ENCODE data around the gene HSPH1. TPM values are rescaled to one million over a fixed set of nuclear protein-coding genes. Genes with fewer than 3 reads are reported as not detected.
"Not testable (repeated sequence)": the region's sequence is repeated elsewhere in the genome, so short reads cannot be mapped to it uniquely, and the experiment has no call there.

The HSPH1 gene
- total RNA-seq, 1 donor from 2014 or later, result 52.4 TPM

DNA sequence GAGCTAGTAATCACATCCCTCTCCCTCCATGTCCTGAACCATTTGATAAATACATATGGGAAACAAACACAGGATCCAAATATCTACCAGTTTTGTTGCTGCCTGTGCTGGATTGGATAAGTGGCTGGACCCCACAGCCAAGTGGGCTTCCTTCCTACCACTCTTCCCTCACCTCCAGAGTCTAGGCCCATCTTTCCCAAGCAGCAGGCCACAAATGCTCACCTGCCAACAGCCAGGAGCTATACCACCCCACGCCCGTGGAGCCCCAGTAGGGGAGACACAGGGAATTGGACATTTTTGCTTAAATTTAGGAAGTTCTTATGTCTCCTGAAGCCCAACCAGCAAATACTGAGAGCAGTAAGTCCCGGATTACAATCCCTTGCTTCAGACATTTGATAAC, 55.8 kb downstream of the HSPH1 start:
- DNase-seq (ENCODE audit: low spot score) (no peak), ATAC-seq (no peak)
- intact Hi-C loops (cut with DNase I), result no loop called here

DNA sequence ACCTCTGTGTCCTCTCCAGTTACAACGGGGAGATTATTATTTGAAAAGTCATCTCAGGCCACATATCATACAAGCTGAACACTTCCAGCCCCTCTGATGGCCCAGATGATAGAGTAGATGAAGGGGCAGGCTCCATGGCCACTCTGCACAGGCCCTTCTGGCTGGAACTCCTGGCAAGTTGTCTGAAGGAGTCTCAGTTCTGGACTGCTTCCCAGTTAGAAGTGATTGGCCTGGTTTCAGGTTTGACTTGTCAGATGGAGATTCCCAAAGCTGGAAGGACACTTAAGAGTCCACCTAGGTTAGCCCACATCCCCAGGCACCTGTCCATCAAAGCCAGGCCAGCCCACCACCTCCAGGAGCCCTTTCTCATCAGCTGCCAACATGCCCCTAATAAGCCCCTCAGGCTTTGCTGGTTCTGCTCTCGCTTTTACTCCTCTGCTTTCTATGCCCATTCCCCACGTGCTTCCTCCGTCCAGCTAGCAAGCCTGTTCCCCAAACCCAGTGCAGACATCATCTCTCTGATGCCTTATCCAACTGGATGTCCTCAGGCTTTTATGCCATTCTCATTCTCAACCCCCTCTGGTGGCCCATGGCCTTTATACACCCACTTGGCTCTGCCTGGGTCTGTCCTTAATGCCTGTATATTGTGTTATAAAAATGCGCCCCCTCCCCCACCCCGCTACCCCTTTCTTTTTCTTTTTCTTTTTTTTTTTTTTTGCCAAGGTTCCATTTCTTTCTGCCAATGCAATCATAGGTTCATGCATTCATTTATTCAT, 56.5 kb downstream of the HSPH1 start:
- intact Hi-C loops (cut with DNase I), result no loop called here
- ATAC-seq, result no peak
- DNase-seq (ENCODE audit: low spot score), result no peak

DNA sequence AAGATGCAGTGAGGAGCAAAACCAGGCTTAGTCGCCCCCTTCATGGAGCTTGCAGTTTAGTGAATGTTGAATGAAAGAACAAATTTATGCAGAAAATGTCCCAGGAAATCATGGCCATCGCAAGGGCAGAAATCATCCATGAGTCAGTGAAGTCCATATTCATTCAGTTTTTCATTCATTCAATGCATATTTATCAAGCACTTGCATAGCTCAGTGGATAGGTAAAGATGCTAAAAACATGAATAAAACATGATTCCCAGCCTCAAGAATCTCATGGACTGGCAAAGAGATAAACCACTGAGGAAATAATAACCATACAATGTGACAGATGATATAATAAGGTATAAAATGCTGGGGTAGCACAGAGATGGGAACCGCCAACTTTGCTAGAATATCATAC, 58.8 kb downstream of the HSPH1 start:
- intact Hi-C loops (cut with DNase I), result no loop called here
- no peak for ATAC-seq

DNA sequence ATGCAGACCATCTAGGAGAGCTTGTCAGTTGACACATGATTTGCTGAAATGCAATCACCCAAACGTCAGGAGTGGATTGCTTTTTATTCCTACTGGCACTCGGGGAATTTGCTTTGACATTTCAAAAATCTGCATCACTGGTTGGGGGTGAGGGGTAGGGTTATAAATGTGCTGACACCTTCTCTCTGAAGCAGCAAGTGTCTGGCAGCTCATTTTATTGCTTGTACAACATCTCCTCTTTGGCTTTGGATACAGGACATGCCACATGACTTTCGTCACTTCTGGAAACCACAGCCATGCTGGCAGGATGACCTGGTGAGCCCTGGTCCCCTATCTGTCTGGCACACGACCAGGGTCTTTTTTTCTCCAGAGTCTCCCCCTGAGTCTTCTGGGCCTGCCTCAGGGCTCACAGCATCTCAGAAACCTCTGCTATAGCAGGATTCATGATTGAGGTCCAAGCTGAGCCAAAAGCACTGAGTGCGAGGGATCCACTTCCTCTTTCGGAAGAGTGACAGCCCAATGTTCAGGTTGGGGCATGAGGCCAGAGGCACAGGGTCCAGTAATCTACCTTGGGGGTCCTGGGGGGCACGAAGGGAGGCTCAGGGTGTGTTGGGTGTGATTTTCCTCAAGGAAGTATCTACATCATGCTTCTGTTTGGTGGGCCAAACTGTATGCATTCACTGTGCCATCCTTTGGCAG, 60.1 kb downstream of the HSPH1 start:
- intact Hi-C loops (cut with DNase I), result no loop called here
- ATAC-seq, result no peak

More for the DNA sequence above, 58.8 kb downstream of the HSPH1 start:
- DNase-seq (ENCODE audit: low spot score), result no peak

DNA sequence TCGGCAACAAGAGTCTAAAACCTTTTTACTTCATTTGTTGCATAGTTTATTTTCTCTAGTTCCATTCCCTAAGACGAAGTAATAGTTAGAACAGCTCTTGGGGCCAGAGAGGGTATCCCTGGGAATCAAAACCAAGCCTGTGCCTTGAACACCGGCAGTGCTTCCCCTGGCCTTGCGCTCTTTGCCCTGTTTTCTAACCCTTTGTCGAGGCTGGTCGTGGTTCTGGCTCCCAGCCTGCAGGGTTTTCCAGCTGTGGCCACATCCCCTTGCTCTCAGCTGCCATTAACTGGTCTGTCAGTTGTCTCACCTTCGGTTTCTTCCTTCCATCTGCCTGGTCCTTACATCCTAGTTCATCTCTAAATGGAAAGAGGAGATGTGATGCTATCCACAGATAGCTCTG, 61.0 kb downstream of the HSPH1 start:
- ATAC-seq (no peak), DNase-seq (ENCODE audit: low spot score) (no peak)
- intact Hi-C loops (cut with DNase I), result no loop called here

More for the DNA sequence above, 60.1 kb downstream of the HSPH1 start:
- no peak for DNase-seq (ENCODE audit: low spot score)

DNA sequence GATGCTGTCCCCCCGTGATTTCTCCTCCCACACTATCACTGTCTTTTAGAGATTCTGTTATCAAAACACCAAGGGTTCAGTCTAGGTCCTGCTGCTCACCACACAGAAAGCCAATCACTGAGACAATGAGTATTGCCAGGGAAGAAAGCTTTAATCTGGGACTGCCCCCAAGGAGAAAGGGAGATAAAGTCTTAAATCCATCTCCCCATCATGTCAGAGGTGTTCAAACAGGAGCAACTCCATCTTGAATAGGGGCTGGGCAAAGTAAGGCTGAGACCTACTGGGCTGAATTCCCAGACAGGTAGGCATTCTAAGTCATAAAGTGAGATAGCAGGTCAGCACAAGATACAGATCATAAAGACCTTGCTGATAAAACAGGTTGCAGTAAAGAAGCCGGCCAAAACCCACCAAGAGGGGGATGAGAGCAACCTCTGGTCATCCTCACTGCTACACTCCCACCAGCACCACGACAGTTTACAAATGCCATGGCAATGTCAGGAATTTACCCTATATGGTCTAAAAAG, 63.7 kb downstream of the HSPH1 start:
- ATAC-seq; intact Hi-C loops (cut with DNase I); DNase-seq (ENCODE audit: low spot score): not testable (repeated sequence)

DNA sequence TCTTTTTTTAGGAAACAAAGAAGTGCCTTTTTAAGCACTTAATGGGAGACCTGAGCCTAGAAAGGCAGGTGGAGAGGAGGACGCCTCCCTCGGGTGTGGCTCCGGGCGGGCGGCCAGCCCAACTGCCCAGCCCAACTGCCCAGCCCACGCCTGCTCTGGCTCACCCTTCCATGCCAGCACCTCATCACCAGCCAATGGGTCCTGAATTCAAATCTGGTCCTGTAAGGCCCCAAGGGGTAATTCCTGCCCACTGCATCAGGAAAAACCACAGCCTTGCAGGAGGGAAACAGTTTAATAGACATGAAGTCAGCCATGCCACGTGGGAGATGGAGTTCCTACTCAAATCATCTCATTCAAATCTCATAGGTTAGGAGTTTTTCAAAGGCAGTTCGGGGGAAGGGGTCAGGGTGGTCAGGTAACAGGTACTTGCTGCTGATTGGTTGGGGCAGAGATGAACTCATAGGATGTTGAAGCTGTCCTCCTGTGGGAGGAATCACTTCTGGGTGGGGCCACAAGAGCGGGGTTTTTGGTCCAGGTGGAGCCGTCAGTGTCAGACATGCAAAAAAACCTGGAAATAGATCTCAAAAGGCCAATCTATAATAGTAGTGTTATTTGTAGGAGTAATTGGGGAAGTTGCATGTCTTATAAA, 64.9 kb downstream of the HSPH1 start:
- no peak for ATAC-seq
- intact Hi-C loops (cut with DNase I), result no loop called here
- no peak for DNase-seq (ENCODE audit: low spot score)

DNA sequence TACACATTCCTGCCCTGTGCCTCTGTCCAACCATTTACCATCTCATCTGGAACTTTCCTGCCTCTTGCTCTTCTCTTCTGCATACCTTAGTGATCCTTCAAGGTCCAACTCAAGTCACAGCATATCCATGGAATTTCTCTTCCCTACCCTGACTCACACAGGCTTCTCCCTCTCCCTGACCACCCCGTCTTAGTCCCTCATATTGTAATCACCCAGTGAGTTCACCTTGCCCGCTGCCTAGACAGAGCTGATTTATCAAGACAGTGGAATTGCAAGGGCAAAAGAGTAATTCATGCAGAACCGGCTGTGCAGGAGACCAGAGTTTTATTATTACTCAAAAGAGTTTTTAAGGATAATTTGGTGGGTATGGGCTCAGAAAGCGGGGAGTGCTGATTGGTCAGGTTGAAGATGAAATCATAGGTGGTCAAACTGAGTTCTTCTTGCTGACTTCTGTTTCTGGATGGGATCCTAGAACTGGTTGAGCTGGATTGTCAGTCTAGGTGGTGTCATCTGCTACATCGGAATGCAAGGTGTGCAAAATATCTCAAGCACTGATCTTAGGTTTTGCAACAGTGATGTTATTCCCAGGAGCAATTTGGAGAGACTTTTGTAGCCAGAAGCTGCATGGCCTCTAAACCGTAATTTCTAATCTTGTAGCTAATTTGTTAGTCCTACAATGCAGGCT, 67.2 kb downstream of the HSPH1 start:
- intact Hi-C loops (cut with DNase I), result no loop called here
- DNase-seq (ENCODE audit: low spot score) (no peak), ATAC-seq (no peak)

DNA sequence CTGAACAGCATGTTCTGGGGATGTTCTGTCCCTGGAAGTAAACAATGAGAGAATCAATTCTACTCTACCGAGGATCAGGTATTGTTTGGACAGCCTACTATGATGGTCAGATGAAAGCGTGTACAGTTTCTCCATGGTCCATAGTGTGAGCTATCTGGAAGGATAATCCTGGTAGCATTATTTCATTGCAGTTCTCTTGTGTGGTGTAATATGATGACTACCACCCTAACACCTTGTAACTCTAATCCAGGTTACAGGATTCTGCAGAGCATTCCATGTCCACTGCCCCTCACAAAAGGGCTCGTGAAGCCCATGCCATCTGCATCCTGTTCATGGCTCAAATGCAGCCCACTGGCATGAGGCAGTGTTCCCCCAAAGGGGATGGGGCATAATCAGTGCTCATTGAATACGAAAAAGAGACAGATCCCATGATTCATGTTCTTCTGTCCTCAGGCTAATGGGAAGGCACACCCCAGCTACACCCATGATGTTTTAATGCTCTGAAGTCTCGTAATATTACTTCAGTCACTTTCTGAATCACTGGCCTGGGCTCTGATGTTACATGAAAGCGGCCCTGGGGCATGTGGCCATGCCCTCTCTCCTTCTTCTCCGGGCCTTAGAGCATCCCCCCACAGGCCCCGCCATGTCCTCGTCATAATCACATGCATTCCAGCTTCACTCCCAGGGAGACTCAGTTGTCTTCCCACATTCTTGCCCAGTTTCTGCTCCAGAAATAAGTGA, 68.4 kb downstream of the HSPH1 start:
- intact Hi-C loops (cut with DNase I), result no loop called here
- ATAC-seq (no peak), DNase-seq (ENCODE audit: low spot score) (no peak)

DNA sequence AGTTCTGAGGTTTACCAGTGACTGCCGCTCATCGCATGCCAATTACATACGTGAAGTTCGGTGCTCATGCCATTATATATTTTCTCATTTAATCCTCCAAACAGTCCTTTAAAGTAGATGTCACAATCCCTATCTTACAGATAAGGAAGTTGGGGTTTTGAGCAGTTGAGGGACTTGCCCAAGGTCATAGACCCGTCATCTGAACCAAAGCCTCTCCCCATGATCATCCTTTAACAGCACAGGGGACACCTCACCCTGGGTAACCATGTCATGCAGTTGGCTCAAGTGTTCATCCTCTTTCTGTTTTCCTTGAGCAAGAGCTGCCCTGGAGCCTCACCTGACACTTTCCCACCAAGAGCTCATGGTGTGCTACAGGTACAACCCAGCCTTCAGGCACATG, 69.1 kb downstream of the HSPH1 start:
- ATAC-seq (no peak), DNase-seq (ENCODE audit: low spot score) (no peak)

DNA sequence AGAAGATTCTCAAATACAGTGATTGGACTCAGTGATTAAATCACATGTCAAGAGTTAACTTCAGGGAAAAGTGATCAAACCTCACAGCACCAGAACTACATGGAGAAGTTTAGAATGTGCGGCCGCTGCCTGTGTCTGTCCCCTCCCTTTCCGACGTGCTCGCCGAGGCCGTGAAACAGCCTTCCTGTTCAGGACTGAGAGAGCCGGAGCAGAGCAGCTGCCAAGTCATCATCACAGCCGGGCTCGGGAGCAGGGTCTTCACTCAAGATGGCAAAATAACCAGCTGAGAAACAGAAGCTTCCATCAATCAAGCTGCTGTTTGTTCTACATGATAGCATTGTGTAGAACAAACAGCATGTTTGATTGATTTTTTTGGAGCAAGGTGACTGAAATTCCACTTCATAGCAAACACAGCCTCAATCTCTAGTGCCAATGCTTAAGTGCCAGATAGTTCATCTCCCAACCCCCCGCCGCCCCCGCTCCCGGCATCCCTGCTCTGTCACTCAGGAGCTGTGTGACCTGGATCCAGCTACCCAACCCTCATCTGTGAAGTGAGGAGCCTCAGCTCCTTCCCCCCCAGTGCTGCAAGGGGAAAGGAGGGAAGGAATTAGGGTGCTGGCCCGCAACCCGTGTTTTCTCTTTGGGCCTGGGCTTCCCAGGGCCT, 70.6 kb downstream of the HSPH1 start:
- intact Hi-C loops (cut with DNase I), result no loop called here
- ATAC-seq (no peak), DNase-seq (ENCODE audit: low spot score) (no peak)

More for the DNA sequence above, 69.1 kb downstream of the HSPH1 start:
- intact Hi-C loops (cut with DNase I), result no loop called here

DNA sequence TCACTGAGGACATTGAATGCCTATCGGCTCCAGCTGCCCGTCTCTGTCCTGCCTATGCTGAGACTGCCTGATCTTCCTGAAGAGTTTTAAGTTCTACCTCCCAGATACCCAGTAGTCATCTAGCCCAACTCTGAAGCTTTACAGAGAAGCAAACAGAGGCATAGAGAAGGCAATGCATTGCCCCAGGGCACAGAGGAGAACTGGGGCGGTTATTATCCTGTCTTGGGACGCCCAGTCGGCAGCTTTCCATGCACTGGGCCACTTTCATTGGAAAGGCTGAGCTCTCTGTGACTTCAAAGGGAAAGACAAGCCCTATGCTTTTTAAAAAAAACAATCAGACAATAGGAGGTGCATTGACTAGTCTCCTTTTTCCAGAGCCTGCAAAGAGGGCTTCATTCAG, 71.6 kb downstream of the HSPH1 start:
- intact Hi-C loops (cut with DNase I), result no loop called here
- no peak for DNase-seq (ENCODE audit: low spot score)
- ATAC-seq, result no peak

DNA sequence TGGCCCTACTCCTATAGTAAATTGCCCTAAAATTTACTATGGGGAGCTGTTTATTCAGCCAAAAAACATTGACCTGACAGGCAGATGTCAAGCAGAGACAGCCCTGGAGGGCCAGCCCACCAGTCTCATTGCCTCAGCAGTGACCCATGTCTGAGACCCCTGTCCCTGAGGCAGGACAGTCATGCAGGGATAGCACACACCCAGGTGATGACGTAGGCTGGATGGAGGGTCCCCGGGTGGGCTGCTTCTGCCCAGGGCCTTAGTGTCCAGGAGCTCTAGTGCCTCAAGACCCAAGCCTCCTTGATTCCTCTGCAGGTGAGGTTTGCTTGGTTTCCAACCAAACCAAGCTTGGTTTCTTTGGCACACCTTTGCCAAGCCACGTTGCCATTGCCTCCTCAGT, 72.1 kb downstream of the HSPH1 start:
- no peak for ATAC-seq
- intact Hi-C loops (cut with DNase I), result no loop called here

DNA sequence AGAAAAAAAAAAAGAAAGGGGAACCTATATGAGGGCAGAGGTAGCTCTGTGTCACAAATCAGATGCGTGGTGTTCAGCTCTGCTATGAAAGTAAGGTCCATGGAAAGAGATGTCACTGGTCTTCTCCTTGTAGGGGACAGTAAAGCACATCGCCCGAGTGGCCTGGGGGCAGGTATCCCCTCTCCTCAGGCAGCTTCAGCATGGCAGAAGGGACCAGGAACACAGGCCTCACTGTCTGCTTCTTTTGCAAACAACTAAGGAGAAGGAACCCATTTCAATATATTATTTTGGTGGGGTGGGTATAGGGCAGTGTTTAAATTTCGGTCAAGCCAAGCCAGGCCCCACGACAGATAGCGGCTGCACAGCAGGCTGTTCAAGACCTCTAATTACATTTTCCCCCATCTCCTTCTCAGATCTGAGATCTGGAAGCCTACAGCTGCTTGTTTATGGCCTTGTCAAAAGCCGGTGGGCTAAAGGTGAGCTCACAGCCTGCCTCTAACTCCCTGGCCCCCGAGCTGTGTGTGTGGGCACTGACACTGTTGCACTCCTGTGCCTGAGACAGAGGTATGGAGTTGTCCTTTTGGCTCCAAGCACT, 72.8 kb downstream of the HSPH1 start:
- DNase-seq (ENCODE audit: low spot score) (no peak), ATAC-seq (no peak)
- intact Hi-C loops (cut with DNase I), result no loop called here

More for the DNA sequence above, 72.1 kb downstream of the HSPH1 start:
- no peak for DNase-seq (ENCODE audit: low spot score)
